Measurements from ENCODE around the gene MATN3. TPM values are rescaled to one million over a fixed set of nuclear protein-coding genes. Genes with fewer than 3 reads are reported as not detected.

Gene MATN3, protein sequence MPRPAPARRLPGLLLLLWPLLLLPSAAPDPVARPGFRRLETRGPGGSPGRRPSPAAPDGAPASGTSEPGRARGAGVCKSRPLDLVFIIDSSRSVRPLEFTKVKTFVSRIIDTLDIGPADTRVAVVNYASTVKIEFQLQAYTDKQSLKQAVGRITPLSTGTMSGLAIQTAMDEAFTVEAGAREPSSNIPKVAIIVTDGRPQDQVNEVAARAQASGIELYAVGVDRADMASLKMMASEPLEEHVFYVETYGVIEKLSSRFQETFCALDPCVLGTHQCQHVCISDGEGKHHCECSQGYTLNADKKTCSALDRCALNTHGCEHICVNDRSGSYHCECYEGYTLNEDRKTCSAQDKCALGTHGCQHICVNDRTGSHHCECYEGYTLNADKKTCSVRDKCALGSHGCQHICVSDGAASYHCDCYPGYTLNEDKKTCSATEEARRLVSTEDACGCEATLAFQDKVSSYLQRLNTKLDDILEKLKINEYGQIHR
- polyA plus RNA-seq, result 1 to 10 TPM in 1 of 4 donors, under 1 TPM in 1, not detected in 2; 0.25 to 1.0 TPM
- long read RNA-seq, donor 1, result 0 reads
- long read RNA-seq, donor 2, partial matches to known transcripts, result 0 of 1 reads
- long read RNA-seq, donor 2, other reads (novel, unspliced or antisense), result 0 of 1 reads
- long read RNA-seq, donor 3, result 0 reads
- long read RNA-seq, donor 4, result 0 reads
- long read RNA-seq, donor 5, result 0 reads
- long read RNA-seq, donor 6, result 0 reads
- long read RNA-seq, donor 7, result 0 reads
- long read RNA-seq, donor 8, result 0 reads
- long read RNA-seq, donor 9, result 0 reads
- long read RNA-seq, donor 10, result 0 reads

GRCh38 chr2:20012282-20013125 lies at the start of gene MATN3:
MATN3 (minus strand) TSS chr2:20012668; CDS start chr2:20012631, 37 bp downstream.
- WGBS, 3 donors, result 0 to 3% (median 1%) methylated on average over 55 to 87 of the region's 87 CpGs
- Histone ChIP-seq H3K4me1 (ENCODE audit: control insufficient read depth in 3 of 3, insufficient read depth in 2 of 3, low read depth in 1 of 3, low read length in 2 of 3) (peaks cover 0 to 8% (median 0%) of the 10 kb centered on the region in 3 donors), H3K4me3 (ENCODE audit: low read depth in 1 of 3, low read length in 3 of 3) (peak within 1 kb of the TSS; percentile 19 to 48 (median 38)), H3K36me3 (ENCODE audit: control insufficient read depth in 3 of 3, insufficient read depth in 2 of 3, low read depth in 1 of 3, low read length in 3 of 3) (no peaks in the 10 kb centered on the region), H3K9me3 (ENCODE audit: control insufficient read depth in 2 of 2, insufficient read depth in 1 of 2, low read depth in 1 of 2, low read length in 1 of 2) (no peaks in the 10 kb centered on the region), H3K27me3 (ENCODE audit: control insufficient read depth in 3 of 3, insufficient read depth in 3 of 3, low read length in 3 of 3) (peaks cover 0 to 26% (median 9%) of the 10 kb centered on the region in 3 donors), H3K27ac (ENCODE audit: low read depth in 1 of 3, low read length in 2 of 3) (no peak within 1 kb of the TSS)
- FAIRE-seq, result no peak
- peak; percentile 52 for DNase-seq

DNA sequence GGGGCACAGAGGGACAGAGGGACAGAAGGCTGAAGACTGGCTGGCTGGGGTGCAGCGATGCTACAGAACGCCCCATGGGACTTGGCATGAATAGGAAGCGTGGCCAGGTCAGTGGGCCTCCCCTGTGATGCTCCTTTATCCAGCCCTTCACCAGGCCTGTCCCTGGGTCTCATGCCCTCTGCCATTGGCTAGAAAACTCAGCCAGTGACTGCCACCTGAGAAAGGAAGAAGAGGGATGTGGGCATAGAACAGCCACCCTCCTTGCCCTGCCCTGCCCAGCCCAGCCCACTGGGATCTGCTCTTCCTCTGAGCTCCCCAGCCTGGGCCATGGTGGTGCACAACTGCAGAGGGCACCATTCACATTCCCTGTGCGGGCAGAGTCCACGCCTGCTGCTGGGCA lies 49.5 kb upstream of the MATN3 start:
- peaks cover 0 to 12% of the 10 kb centered on the region in 2 donors for H3K9me3 ChIP-seq (ENCODE audit: control insufficient read depth in 2 of 2, insufficient read depth in 1 of 2, low read depth in 1 of 2, low read length in 1 of 2)
- 94 to 98% (median 96%) methylated on average over 4 to 5 of the region's 5 CpGs for WGBS, 3 donors
- H3K4me1 ChIP-seq (ENCODE audit: control insufficient read depth in 3 of 3, insufficient read depth in 2 of 3, low read depth in 1 of 3, low read length in 2 of 3), result peaks cover 0 to 5% (median 0%) of the 10 kb centered on the region in 3 donors
- peak overlapping the region in 2 of 3 donors; percentile 25 to 55 for H3K27ac ChIP-seq (ENCODE audit: low read depth in 1 of 3, low read length in 2 of 3)
- H3K4me3 ChIP-seq (ENCODE audit: low read depth in 1 of 3, low read length in 3 of 3), result no peak overlapping the region
- H3K36me3 ChIP-seq (ENCODE audit: control insufficient read depth in 3 of 3, insufficient read depth in 2 of 3, low read depth in 1 of 3, low read length in 3 of 3), result peaks cover 0 to 4% (median 0%) of the 10 kb centered on the region in 3 donors
- H3K27me3 ChIP-seq (ENCODE audit: control insufficient read depth in 3 of 3, insufficient read depth in 3 of 3, low read length in 3 of 3), result no peaks in the 10 kb centered on the region
- DNase-seq, result no peak
- FAIRE-seq, result no peak

GRCh38 chr2:20061476-20061875 lies 49.0 kb upstream of the MATN3 start:
- Histone ChIP-seq H3K9me3 (ENCODE audit: control insufficient read depth in 2 of 2, insufficient read depth in 1 of 2, low read depth in 1 of 2, low read length in 1 of 2) (peaks cover 0 to 11% of the 10 kb centered on the region in 2 donors), H3K4me1 (ENCODE audit: control insufficient read depth in 3 of 3, insufficient read depth in 2 of 3, low read depth in 1 of 3, low read length in 2 of 3) (peaks cover 0 to 5% (median 0%) of the 10 kb centered on the region in 3 donors), H3K36me3 (ENCODE audit: control insufficient read depth in 3 of 3, insufficient read depth in 2 of 3, low read depth in 1 of 3, low read length in 3 of 3) (peaks cover 0 to 4% (median 0%) of the 10 kb centered on the region in 3 donors), H3K4me3 (ENCODE audit: low read depth in 1 of 3, low read length in 3 of 3) (no peak overlapping the region), H3K27me3 (ENCODE audit: control insufficient read depth in 3 of 3, insufficient read depth in 3 of 3, low read length in 3 of 3) (no peaks in the 10 kb centered on the region), H3K27ac (ENCODE audit: low read depth in 1 of 3, low read length in 2 of 3) (peak overlapping the region in 1 of 3 donors; percentile 25)
- WGBS, 3 donors, result 77 to 84% (median 83%) methylated on average over 3 of the region's 3 CpGs
- FAIRE-seq (no peak), DNase-seq (no peak)

DNA sequence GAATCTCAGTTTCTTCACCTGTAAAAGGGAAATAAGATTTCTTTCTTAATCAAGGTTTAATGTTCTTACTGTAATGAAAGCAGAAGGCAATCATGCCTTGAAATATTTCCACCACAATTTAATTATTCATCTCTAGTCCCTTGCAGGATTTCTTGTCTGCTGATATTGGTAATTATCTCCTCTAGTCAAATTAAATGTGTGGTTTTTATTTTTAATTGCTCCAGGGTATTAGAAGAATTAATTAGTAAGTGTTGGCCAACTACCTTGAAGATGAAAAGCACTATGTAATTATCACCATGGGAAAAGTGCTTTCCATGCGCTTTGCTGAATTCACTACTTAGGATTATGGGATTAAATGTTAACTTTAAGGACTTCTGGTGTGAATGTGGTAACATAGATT lies 47.6 kb upstream of the MATN3 start:
- Histone ChIP-seq H3K36me3 (ENCODE audit: control insufficient read depth in 3 of 3, insufficient read depth in 2 of 3, low read depth in 1 of 3, low read length in 3 of 3) (no peaks in the 10 kb centered on the region), H3K9me3 (ENCODE audit: control insufficient read depth in 2 of 2, insufficient read depth in 1 of 2, low read depth in 1 of 2, low read length in 1 of 2) (peaks cover 0 to 7% of the 10 kb centered on the region in 2 donors), H3K4me3 (ENCODE audit: low read depth in 1 of 3, low read length in 3 of 3) (no peak overlapping the region), H3K27ac (ENCODE audit: low read depth in 1 of 3, low read length in 2 of 3) (no peak overlapping the region), H3K27me3 (ENCODE audit: control insufficient read depth in 3 of 3, insufficient read depth in 3 of 3, low read length in 3 of 3) (no peaks in the 10 kb centered on the region), H3K4me1 (ENCODE audit: control insufficient read depth in 3 of 3, insufficient read depth in 2 of 3, low read depth in 1 of 3, low read length in 2 of 3) (peaks cover 0 to 5% (median 0%) of the 10 kb centered on the region in 3 donors)
- 92 to 100% (median 98%) methylated on average over 1 of the region's 1 CpG for WGBS, 3 donors
- DNase-seq (no peak), FAIRE-seq (no peak)

DNA sequence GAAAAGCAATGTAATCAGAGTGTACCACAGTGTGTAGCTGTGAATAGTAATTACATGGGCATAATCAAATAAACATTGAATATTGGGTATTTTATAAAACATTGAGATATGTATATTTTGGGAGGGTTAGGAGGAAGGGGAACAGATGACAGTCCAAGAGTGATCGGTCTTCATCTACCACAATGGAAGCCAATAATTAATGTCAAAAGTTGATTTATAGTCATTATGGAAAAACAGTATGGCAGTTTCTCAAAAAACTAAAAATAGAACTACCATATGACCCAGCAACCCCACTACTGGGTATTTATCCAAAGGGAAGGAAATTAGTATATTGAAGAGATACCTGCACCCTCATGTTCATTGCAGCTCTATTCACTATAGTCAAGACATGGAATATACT lies 44.8 kb upstream of the MATN3 start:
- Histone ChIP-seq H3K4me3 (ENCODE audit: low read depth in 1 of 3, low read length in 3 of 3) (no peak overlapping the region), H3K27ac (ENCODE audit: low read depth in 1 of 3, low read length in 2 of 3) (no peak overlapping the region), H3K27me3 (ENCODE audit: control insufficient read depth in 3 of 3, insufficient read depth in 3 of 3, low read length in 3 of 3) (no peaks in the 10 kb centered on the region), H3K9me3 (ENCODE audit: control insufficient read depth in 2 of 2, insufficient read depth in 1 of 2, low read depth in 1 of 2, low read length in 1 of 2) (no peaks in the 10 kb centered on the region), H3K36me3 (ENCODE audit: control insufficient read depth in 3 of 3, insufficient read depth in 2 of 3, low read depth in 1 of 3, low read length in 3 of 3) (no peaks in the 10 kb centered on the region), H3K4me1 (ENCODE audit: control insufficient read depth in 3 of 3, insufficient read depth in 2 of 3, low read depth in 1 of 3, low read length in 2 of 3) (peaks cover 1 to 9% (median 6%) of the 10 kb centered on the region in 3 donors)
- 92 to 100% (median 96%) methylated on average over 1 of the region's 1 CpG for WGBS, 3 donors
- FAIRE-seq, result no peak
- no peak for DNase-seq

GRCh38 chr2:20054931-20055330 lies 42.5 kb upstream of the MATN3 start:
- Histone ChIP-seq H3K4me3 (ENCODE audit: low read depth in 1 of 3, low read length in 3 of 3) (no peak overlapping the region), H3K4me1 (ENCODE audit: control insufficient read depth in 3 of 3, insufficient read depth in 2 of 3, low read depth in 1 of 3, low read length in 2 of 3) (peaks cover 1 to 10% (median 3%) of the 10 kb centered on the region in 3 donors), H3K9me3 (ENCODE audit: control insufficient read depth in 2 of 2, insufficient read depth in 1 of 2, low read depth in 1 of 2, low read length in 1 of 2) (no peaks in the 10 kb centered on the region), H3K36me3 (ENCODE audit: control insufficient read depth in 3 of 3, insufficient read depth in 2 of 3, low read depth in 1 of 3, low read length in 3 of 3) (no peaks in the 10 kb centered on the region), H3K27me3 (ENCODE audit: control insufficient read depth in 3 of 3, insufficient read depth in 3 of 3, low read length in 3 of 3) (no peaks in the 10 kb centered on the region), H3K27ac (ENCODE audit: low read depth in 1 of 3, low read length in 2 of 3) (no peak overlapping the region)
- no peak for FAIRE-seq
- DNase-seq, result no peak
- 82 to 88% (median 88%) methylated on average over 3 of the region's 3 CpGs for WGBS, 3 donors

DNA sequence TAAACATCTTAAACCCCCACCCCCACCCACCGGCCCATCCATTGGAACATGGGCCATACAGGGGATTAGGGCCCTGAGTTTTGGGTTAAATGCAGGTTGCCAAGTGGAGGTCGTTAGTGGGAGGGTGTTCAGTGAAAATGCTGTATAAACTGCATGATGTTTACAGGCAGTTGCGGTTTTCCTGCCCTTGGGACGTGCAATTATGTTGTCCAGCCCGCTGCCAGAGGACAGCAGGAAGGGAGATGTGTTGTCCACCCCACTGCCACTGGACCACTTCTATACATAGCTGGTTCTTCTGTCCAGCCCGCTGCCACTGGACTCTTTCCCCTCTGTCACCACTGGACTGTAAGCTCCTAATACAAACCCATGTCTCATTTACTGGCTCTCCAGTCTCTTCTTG lies 41.7 kb upstream of the MATN3 start:
- Histone ChIP-seq H3K36me3 (ENCODE audit: control insufficient read depth in 3 of 3, insufficient read depth in 2 of 3, low read depth in 1 of 3, low read length in 3 of 3) (no peaks in the 10 kb centered on the region), H3K9me3 (ENCODE audit: control insufficient read depth in 2 of 2, insufficient read depth in 1 of 2, low read depth in 1 of 2, low read length in 1 of 2) (no peaks in the 10 kb centered on the region), H3K27ac (ENCODE audit: low read depth in 1 of 3, low read length in 2 of 3) (no peak overlapping the region), H3K4me1 (ENCODE audit: control insufficient read depth in 3 of 3, insufficient read depth in 2 of 3, low read depth in 1 of 3, low read length in 2 of 3) (peaks cover 1 to 15% (median 3%) of the 10 kb centered on the region in 3 donors), H3K27me3 (ENCODE audit: control insufficient read depth in 3 of 3, insufficient read depth in 3 of 3, low read length in 3 of 3) (no peaks in the 10 kb centered on the region), H3K4me3 (ENCODE audit: low read depth in 1 of 3, low read length in 3 of 3) (no peak overlapping the region)
- WGBS, 3 donors, result 84 to 87% (median 85%) methylated on average over 6 of the region's 6 CpGs
- FAIRE-seq (no peak), DNase-seq (no peak)

- Histone ChIP-seq H3K27me3 (ENCODE audit: control insufficient read depth in 3 of 3, insufficient read depth in 3 of 3, low read length in 3 of 3) (no peaks in the 10 kb centered on the region), H3K27ac (ENCODE audit: low read depth in 1 of 3, low read length in 2 of 3) (peak overlapping the region; percentile 86 to 99 (median 95)), H3K9me3 (ENCODE audit: control insufficient read depth in 2 of 2, insufficient read depth in 1 of 2, low read depth in 1 of 2, low read length in 1 of 2) (no peaks in the 10 kb centered on the region), H3K36me3 (ENCODE audit: control insufficient read depth in 3 of 3, insufficient read depth in 2 of 3, low read depth in 1 of 3, low read length in 3 of 3) (no peaks in the 10 kb centered on the region), H3K4me3 (ENCODE audit: low read depth in 1 of 3, low read length in 3 of 3) (peak overlapping the region in 2 of 3 donors; percentile 83 to 87), H3K4me1 (ENCODE audit: control insufficient read depth in 3 of 3, insufficient read depth in 2 of 3, low read depth in 1 of 3, low read length in 2 of 3) (peaks cover 6 to 19% (median 12%) of the 10 kb centered on the region in 3 donors)
- DNase-seq (peak; percentile 83), FAIRE-seq (no peak)
- 6 to 18% (median 16%) methylated on average over 5 of the region's 5 CpGs for WGBS, 3 donors
Observed at GRCh38 chr2:20052861-20053281, 40.4 kb upstream of the MATN3 start.

Data from small intestine (tissue), 16 donors.